ENCODE results near the gene GPRC5D. TPM values are rescaled to one million over a fixed set of nuclear protein-coding genes. Genes with fewer than 3 reads are reported as not detected.

The GPRC5D gene
- total RNA-seq, 6 experiments from 2014 or later = not detected

GRCh38 chr12:12985817-12986408 lies 33.9 kb upstream of the GPRC5D start:
- no peak for TF ChIP-seq POLR2A (IDR thresholded peaks at IDR 0.05)
- peak; percentile 30 to 41 (median 34) for TF ChIP-seq CTCF (IDR thresholded peaks at IDR 0.05)
- peak; percentile 76 to 80 (median 77) for ATAC-seq
- WGBS (ENCODE audit: insufficient coverage, low coverage, low lambda C conversion rate, missing lambda C conversion rate) = 100% methylated on average over 1 of the region's 4 CpGs
- Histone ChIP-seq H3K4me3 (no peak overlapping the region), H3K27ac (no peak overlapping the region), H3K9me3 (no peaks in the 10 kb centered on the region), H3K4me1 (no peaks in the 10 kb centered on the region), H3K36me3 (peaks cover 0 to 74% (median 30%) of the 10 kb centered on the region in 4 donors), H3K27me3 (no peaks in the 10 kb centered on the region)
- no peak for DNase-seq
- intact Hi-C loops (cut with DNase I) = loop anchor here in 1 of 2 donors (10.0 kb wide), 1 partner anchor 71 kb away; no protein-coding TSS in a partner anchor

- TF ChIP-seq POLR2A (IDR thresholded peaks at IDR 0.05) (no peak), CTCF (IDR thresholded peaks at IDR 0.05) (no peak)
- H3K4me3 ChIP-seq = no peak overlapping the region
- H3K27ac ChIP-seq = no peak overlapping the region
- ATAC-seq (no peak), DNase-seq (no peak)
- WGBS (ENCODE audit: insufficient coverage, low coverage, low lambda C conversion rate, missing lambda C conversion rate) = 73% methylated on average over 5 of the region's 5 CpGs
- H3K27me3 ChIP-seq = no peaks in the 10 kb centered on the region
- H3K4me1 ChIP-seq = no peaks in the 10 kb centered on the region
- no peaks in the 10 kb centered on the region for H3K9me3 ChIP-seq
- H3K36me3 ChIP-seq = peaks cover 0 to 86% (median 31%) of the 10 kb centered on the region in 4 donors
- intact Hi-C loops (cut with DNase I) = loop anchor here in 1 of 2 donors (10.0 kb wide), 1 partner anchor 69 kb away; no protein-coding TSS in a partner anchor
Observed at GRCh38 chr12:12984149-12984548, 32.2 kb upstream of the GPRC5D start.

GRCh38 chr12:12983420-12984035 lies 31.6 kb upstream of the GPRC5D start:
- H3K4me1 ChIP-seq = no peaks in the 10 kb centered on the region
- no peak overlapping the region for H3K4me3 ChIP-seq
- 49% methylated on average over 9 of the region's 9 CpGs for WGBS (ENCODE audit: insufficient coverage, low coverage, low lambda C conversion rate, missing lambda C conversion rate)
- H3K27me3 ChIP-seq = no peaks in the 10 kb centered on the region
- peak in 1 of 3 donors; percentile 23 for DNase-seq
- intact Hi-C loops (cut with DNase I) = loop anchor here in 1 of 2 donors (10.0 kb wide), 1 partner anchor 69 kb away; no protein-coding TSS in a partner anchor
- TF ChIP-seq CTCF (IDR thresholded peaks at IDR 0.05) = peak; percentile 55 to 64 (median 58)
- TF ChIP-seq POLR2A (IDR thresholded peaks at IDR 0.05) = no peak
- peak; percentile 79 to 82 (median 82) for ATAC-seq
- no peaks in the 10 kb centered on the region for H3K9me3 ChIP-seq
- H3K27ac ChIP-seq = no peak overlapping the region
- peaks cover 0 to 86% (median 28%) of the 10 kb centered on the region in 4 donors for H3K36me3 ChIP-seq

GRCh38 chr12:12982331-12982730 lies 30.4 kb upstream of the GPRC5D start:
- ATAC-seq = no peak
- Histone ChIP-seq H3K36me3 (peaks cover 0 to 85% (median 26%) of the 10 kb centered on the region in 4 donors), H3K4me3 (no peak overlapping the region), H3K27ac (no peak overlapping the region), H3K9me3 (no peaks in the 10 kb centered on the region), H3K27me3 (no peaks in the 10 kb centered on the region), H3K4me1 (no peaks in the 10 kb centered on the region)
- DNase-seq = peak in 1 of 3 donors; percentile 11
- WGBS (ENCODE audit: insufficient coverage, low coverage, low lambda C conversion rate, missing lambda C conversion rate) = 70% methylated on average over 1 of the region's 2 CpGs
- TF ChIP-seq CTCF (IDR thresholded peaks at IDR 0.05) (no peak), POLR2A (IDR thresholded peaks at IDR 0.05) (no peak)
- intact Hi-C loops (cut with DNase I) = loop anchor here in 1 of 2 donors (10.0 kb wide), 1 partner anchor 68 kb away; no protein-coding TSS in a partner anchor

Data from right lobe of liver (tissue), 6 donors.